Amygdala (tissue), 56 donors: ENCODE results near the gene UCN2.
"Not testable (repeated sequence)": the region's sequence is repeated elsewhere in the genome, so short reads cannot be mapped to it uniquely, and the experiment has no call there.

Source experiments
- DNase-seq, 56 donors: peaks; one replicate each; lab custom pipeline; 2025; lab: John Stamatoyannopoulos, UW

Gene UCN2

DNA sequence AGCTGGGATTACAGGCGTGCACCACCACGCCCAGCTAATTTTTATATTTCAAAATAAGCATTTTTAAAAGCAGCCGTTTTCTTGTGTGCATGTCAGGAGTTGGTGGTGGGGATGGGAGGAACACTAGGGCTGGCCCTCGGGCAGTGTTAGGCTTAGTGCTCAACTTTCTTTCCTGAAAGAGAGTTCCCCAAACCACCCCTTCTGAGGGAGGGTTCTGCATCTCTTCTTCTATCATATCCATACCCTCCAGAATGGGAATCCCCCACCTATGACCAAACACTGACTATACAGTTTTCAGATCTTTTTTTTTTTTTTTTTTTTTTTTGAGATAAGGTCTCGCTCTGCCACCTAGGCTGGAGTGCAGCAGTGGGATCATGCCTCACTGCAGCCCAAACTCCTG is 19.4 kb downstream of the UCN2 start:
- DNase-seq: no peak

DNA sequence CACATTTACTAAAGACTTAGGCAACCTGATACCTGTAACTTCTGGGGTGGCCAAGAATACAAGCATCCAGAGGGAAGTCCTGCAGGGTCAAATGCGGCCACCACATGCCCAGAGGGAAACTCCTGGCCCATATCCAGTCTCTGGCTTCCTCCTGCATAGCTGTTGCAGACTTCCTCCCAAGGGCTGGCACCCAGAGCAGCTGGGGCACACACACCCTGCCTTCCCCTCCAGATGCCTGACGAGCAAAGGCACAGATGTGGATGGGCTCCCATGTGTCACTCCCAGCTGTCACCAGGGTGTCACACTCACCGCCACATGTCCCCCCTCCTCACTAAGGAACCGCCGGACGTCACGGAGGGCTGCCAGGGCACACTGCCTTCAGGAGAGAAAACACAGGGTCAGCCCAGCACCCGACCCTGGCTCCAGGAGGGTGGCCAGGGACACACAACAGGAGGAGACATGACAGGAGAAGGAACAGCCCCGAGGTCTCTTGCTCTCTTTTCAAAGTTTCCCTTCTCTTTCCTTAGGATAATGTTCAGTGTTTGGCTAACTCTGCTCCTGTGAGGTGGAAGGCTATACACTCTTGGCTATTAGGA is 20.2 kb downstream of the UCN2 start:
- peak in 12 of 56 donors; percentile 7 to 39 (median 20) for DNase-seq

DNA sequence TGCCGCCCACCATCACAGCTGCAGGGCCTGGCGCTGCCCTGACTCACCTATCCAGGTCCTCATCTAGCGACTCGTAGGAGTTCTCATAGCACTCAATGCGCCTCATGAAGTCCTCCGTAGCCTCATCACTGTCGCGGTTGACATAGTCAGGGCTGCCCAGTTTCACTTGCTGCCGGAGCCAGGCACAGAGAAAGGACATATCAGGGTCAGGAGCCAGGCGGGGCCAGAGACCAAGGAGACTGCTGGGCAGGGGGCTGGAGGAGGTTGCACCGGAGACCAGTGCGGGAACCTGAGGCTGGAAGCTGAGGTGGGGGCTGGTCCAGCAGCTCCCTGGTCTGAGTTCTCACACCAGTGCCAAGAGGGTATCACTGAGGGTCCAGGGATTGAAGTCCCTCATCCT is 25.1 kb downstream of the UCN2 start:
- DNase-seq: no peak

DNA sequence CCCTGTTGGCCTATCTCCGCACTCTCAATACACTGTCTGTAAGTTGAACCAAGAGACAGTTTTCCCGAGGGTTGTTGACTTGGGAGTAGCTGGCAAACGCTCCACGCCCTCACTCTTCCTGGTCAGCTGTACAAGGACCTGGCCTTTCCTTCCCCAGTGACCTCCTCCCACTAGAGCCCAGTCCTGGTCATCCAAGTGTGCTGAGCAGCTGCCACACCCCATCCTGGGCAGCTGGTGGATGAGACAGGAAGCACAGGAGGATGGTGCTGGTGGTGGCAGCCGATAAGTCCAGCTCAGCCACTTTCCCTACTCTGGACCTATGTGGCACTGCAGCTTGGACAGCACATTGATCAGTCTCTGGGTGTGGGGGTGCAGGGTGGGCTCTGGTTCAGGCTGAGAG is 26.8 kb downstream of the UCN2 start:
- no peak for DNase-seq

DNA sequence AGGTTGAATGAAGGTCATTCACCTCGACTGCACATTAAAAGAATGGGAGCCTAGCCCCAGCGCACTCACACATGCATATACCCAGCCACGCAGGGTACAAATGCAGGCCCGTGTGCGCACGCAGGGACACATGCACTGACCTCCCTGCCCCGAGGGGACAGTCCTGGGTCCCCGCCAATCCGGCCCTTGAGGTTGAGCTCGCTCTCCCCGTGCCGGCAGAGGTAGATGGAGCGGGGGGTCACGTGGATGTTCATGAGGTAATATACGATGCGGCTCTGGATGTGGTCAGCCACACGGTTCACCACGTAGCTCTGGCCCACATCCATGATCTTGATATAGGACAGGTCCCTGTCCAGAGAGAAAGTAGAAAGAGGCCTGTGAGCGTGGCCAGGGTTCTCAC is 27.5 kb downstream of the UCN2 start:
- no peak for DNase-seq

DNA sequence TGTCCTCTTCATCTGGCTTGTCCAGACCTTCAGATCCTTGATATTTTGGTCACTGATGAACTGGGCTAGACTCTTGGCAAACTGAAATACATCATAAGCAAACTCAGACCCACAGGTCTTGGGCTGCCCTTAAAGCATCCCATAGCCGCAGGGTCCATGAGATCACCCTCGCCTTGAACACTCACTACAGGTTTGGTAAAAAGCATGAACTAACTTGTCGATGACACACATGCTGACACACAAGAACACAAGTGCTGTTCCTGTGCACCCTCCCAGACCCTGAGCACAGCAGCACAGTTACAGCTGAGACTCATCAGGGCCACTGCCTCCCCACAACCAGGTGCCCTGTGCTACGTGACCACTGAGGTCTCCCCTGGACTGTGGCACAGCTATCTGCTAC is 28.0 kb downstream of the UCN2 start:
- DNase-seq: no peak

DNA sequence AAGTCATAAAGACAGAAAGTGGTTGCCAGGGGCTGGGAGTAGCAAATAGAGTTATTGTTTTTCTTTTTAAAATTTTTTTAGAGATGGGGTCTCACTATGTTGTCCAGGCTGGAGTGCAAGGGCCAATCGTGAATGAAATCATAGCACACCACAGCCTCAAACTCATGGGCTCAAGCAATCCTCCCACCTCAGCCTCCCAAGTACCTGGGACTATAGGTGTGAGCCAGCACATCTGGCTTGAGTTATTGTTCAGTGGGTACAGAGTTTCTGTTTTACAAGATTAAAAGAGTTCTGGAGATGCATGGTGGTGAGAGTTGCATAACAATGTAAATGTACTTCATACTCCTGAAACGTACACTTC is 30.6 kb downstream of the UCN2 start:
- DNase-seq: no peak

DNA sequence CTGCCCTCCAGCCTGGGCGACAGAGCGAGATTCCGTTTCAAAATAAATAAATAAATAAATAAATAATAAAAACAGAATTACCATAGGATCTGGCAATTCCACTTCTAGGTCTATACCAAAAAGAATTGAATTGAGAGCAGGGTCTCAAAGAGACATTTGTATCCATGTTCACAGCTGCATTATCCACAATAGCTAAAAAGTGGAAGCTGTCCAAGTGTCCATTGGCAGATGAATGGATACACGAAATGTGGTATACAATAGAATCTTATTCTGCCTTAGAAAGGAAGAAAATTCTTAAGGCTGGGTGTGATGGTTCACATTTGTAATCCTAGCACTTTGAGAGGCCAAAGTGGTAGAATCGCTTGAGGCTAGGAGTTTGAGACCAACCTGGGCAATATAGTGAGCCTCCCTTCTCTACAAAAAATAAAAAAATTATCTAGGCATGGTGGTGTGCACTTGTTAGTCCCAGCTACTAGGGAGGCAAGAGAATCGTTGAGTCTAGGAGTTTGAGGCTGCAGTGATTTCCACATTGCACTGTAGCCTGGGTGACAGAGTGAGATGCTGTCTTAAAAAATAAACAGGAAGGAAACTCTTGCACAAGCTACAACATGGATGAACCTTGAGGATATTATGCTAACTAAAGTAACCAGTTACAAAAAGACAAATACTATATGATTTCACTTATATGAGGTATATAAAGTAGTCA is 31.2 kb downstream of the UCN2 start:
- peak in 15 of 56 donors; percentile 10 to 68 (median 26) for DNase-seq

DNA sequence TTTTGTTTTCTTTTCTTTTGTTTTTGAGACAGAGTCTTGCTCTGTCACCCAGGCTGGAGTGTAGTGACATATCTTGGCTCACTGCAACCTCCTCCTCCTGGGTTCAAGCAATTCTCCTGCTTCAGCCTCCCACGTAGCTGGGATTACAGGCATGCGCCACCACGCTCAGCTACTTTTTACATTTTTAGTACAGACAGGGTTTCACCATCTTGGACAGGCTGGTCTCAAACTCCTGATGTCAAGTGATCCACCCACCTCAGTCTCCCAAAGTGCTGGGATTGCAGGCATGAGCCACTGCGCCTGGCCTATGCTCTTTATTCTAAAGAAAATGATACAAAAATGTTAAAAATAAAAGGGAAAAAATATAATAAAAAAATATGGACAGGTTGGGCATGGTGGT is 32.9 kb downstream of the UCN2 start:
- DNase-seq: not testable (repeated sequence)

DNA sequence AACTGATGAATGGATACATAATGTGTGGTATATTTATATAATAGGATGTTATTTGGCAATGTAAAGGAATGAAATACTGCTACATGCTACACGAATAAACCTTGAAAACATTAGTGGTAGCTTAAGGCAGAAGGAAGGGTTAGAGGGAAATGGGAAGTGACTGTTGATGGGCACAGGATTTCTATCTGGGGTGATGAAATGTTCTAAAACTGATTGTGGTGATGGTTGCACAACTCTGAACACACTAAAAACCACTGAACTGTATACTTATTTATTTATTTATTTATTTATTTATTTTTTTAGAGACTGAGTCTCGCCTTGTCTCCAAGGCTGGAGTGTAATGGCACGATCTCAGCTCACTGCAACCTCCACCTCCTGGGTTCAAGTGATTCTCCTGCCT is 34.8 kb downstream of the UCN2 start:
- DNase-seq: no peak

DNA sequence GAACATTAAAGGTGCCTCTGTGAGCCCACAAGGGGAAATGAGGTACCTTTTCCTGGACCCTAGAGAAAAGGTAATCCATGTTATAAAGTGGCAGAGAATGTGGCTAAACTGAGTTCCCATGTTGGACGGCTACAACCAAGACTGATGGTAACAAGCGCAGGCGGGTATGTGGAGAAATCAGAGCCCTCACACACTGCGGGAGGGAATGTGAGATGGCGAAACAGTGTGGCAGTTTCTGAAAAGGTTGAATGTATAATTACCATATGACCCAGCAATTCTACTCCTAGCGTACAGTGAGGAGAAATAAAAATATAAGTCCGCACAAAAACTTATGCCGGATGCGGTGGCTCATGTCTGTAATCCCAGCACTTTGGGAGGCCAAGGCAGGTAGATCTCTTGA is 35.5 kb downstream of the UCN2 start:
- no peak for DNase-seq

DNA sequence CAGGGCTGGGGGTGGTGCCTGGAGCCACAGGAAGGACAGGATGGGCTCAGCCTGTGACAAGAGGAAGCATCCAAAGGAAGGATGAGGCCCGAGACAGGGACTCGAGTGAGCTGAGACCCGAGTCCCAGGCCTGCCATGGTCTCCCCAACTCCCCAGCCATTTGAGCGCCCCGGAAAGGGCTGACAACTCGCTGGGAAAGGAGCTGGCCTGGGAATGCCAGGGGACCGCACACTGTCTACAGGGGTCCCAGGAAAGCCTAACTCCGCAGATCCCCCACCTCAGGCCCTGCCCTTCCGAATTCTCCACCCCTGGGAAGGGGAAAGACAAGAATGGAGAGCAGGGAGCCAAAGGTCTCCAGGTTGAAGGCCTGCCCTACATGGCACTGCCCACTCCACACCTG is 38.6 kb downstream of the UCN2 start:
- no peak for DNase-seq

DNA sequence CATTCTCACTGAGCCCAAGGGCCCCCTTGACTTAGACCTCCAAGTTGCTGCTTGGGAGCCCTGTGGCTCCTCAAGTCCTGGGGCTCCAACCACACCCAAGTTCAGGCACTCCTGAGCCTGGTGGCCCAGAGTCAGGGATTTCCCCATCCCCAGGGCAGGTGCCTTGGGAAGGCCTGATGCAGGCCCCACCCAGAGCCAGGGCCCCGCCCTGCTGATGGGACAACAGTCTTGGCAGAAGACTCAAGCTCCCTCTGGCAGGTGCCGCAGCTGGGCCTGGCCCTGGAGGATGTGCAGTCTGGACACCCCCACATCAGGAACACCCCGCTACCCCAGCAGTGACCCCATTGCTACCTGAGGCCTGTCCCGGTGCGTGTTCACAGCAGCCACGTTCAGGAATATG is 41.9 kb downstream of the UCN2 start:
- no peak for DNase-seq

DNA sequence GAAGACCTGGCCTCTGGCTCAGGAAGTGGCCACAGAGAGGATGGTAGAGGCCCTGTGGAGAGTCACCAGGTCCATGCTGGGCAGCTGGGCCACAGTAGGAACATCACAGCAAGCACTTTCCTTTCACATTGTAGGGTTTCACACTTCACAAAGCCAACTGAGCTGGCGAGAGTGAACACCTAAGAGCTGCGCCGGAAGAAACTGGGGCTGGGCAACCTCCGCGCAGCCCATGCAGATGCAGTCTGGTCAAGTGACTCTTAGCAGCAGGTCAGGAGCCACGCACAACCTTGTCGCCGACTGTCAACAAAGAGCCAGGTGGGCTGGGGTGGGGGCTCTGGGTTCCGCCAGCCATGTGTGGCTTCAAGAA is 44.3 kb downstream of the UCN2 start:
- no peak for DNase-seq

DNA sequence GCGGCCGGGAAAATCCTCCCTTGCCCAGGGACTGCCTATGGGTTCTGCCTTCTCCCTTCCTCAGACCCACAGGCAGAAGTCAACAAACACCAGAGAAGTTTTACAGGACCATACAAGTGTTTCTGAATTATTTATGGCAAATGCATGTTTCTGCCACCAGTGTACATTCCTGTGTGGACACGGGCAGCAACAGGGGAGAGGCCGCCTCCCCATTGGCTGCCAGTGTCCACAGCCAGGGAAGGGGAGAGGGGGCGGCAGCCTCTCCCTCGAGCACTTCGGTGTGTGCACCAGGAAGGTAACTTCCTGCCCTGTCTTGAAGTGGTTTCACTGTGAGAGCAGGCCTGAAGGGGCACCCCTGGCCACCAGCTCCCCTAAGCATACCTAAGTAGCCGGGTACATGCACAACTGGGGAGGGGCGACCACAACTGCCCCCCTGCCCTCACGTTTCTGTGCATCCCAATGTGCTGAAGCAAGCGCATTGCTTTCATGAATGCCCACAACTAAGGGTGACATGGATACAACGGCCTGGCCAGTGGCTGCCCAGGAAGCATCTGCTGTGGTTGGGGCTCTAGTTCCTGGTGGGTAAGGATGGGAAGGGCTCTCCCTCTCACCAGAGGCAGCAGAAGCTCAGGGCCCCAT is 44.8 kb downstream of the UCN2 start:
- DNase-seq: no peak

DNA sequence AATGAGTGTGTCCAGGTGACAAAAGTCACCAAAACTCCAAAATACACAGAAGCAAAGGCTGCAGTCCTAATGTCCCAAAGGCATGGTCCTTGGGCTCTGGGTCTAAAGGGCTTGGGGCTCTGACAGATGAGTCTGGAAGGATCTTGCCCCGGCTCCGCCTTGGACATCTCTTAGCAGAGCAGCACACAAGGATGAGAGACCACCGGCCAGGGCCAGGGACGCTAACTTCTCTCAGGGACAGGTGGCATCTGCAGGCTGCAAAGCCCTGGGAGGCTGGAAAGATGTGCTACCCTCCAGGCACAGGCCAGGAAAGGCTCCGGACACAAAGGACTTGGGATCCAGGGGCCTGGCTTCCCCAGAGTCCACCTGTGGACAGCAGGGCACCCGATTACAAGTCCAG is 45.5 kb downstream of the UCN2 start:
- no peak for DNase-seq

DNA sequence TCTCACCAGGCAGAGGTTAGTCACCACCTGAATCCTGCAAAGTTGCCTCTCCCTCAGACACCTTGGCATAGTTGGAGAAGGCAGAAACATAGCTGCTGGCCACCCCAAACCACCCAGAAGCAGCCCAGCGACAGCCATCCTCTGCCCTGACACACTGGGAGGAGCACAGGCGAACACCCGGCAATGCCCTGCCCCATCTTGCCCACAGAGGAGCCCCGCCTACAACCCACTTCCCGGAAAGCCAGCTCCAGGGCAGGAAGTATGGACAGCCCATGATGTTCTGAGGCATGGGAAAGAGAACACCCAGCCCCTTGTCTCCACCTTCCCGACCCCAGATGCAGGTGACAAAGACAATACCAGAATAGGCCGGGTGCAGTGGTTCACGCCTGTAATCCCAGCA is 47.0 kb downstream of the UCN2 start:
- no peak for DNase-seq

DNA sequence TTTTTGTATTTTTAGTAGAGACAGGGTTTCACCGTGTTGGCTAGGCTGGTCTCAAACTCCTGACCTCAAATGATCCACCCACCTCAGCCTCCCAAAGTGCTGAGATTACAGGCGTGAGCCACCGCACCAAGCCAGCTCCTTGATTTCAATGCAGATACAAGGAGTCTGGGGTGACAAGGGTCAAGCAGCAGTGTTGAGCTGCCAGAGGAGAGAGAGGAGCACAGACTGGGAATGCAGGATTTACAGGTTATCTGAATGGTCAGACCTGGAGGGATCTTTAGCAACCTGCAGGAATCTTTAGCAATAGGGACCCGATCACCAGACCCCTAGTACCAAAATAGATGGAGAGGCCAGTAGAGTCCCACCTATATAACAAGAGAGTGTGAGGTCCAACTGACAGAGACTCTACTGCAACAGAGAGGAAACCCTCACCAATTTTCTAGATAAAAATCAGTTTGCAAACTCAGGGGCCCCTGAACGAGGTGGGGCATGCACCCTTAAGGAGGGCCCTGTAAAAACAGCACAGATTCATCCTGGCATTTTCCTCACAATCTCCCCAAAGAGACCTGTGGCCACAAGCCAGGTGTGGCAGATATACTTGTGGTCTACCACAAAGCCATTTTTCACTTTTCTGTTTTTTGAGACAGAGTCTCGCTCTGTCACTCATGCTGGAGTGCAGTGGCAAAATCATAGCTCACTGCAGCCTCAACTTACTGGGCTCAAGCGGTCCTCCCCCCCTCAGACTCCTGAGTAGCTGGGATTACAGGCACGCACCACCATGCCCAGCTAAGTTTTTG is 49.0 kb downstream of the UCN2 start:
- DNase-seq: no peak
